CD4-positive, alpha-beta memory T cell (primary cell): ENCODE results near the gene CHRNA5. TPM values are rescaled to one million over a fixed set of nuclear protein-coding genes. Genes with fewer than 3 reads are reported as not detected.
"Not testable (repeated sequence)": the region's sequence is repeated elsewhere in the genome, so short reads cannot be mapped to it uniquely, and the experiment has no call there.

ENCODE experiments used
- CTCF ChIA-PET: fragments of 350-600 bp; sonication (Branson Sonifier 250); formaldehyde crosslinking; loops from one replicate; lab custom pipeline; 2021; ENCODE audit warnings: inconsistent platforms; ENCODE audit not compliant: partially characterized antibody; lab: Charles Lee
- POLR2A ChIA-PET: fragments of 350-600 bp; sonication (Branson Sonifier 250); formaldehyde crosslinking; loops from one replicate; lab custom pipeline; 2021; ENCODE audit not compliant: partially characterized antibody; lab: Charles Lee
- DNase-seq, 5 donors: peaks; one replicate each; pipeline versions ENCODE4 v3.0.0 to v3.0.0-alpha.2; 2020 to 2022; ENCODE audit warnings: mixed read lengths in 1 of 5
- H3K27ac ChIP-seq: one replicate; pipeline ENCODE4 v1.7.0; 2013; ENCODE audit warnings: low read depth, low read length
- H3K27me3 ChIP-seq: 2 replicates; pipeline ENCODE4 v1.7.0; 2013; ENCODE audit warnings: mild to moderate bottlenecking, low read length, moderate library complexity; ENCODE audit not compliant: insufficient read depth
- H3K36me3 ChIP-seq: 2 replicates; pipeline ENCODE4 v1.7.0; 2013; ENCODE audit warnings: mild to moderate bottlenecking, low read length, moderate library complexity; ENCODE audit not compliant: insufficient read depth
- H3K4me1 ChIP-seq: 2 replicates; pipeline ENCODE4 v1.7.0; 2013; ENCODE audit warnings: mild to moderate bottlenecking, low read length, moderate library complexity; ENCODE audit not compliant: insufficient read depth
- H3K4me3 ChIP-seq, 2 donors: one replicate each; pipeline ENCODE4 v1.7.0; 2013; ENCODE audit warnings: low read length in 2 of 2, mild to moderate bottlenecking in 1 of 2
- H3K9me3 ChIP-seq, 2 donors: one replicate each; pipeline ENCODE4 v1.7.0; 2013; ENCODE audit warnings: low read length in 2 of 2, control low read depth in 1 of 2; ENCODE audit not compliant: control insufficient read depth in 1 of 2
- H3K27ac Mint-ChIP-seq, 7 donors: one replicate each; pipeline ENCODE4 v1.8.0; 2020 to 2021; ENCODE audit warnings: mixed read lengths in 7 of 7, mild to moderate bottlenecking in 6 of 7, inconsistent platforms in 3 of 7, moderate library complexity in 3 of 7
- H3K27me3 Mint-ChIP-seq, 2 donors: one replicate each; pipeline ENCODE4 v1.8.0; 2020 to 2021; ENCODE audit warnings: mixed read lengths in 2 of 2
- H3K36me3 Mint-ChIP-seq, 2 donors: one replicate each; pipeline ENCODE4 v1.8.0; 2020 to 2021; ENCODE audit warnings: mixed read lengths in 2 of 2, inconsistent platforms in 1 of 2, mild to moderate bottlenecking in 1 of 2
- H3K4me1 Mint-ChIP-seq, 4 donors: one replicate each; pipeline ENCODE4 v1.8.0; 2020 to 2021; ENCODE audit warnings: mixed read lengths in 4 of 4, mild to moderate bottlenecking in 1 of 4
- H3K4me3 Mint-ChIP-seq, 8 donors: one replicate each; pipeline ENCODE4 v1.8.0; 2020 to 2021; ENCODE audit warnings: mixed read lengths in 8 of 8, mild to moderate bottlenecking in 7 of 8, moderate library complexity in 6 of 8, inconsistent platforms in 3 of 8
- H3K9me3 Mint-ChIP-seq, 8 donors: one replicate each; pipeline ENCODE4 v1.8.0; 2020 to 2021; ENCODE audit warnings: mixed read lengths in 8 of 8, mild to moderate bottlenecking in 5 of 8, inconsistent platforms in 3 of 8, moderate library complexity in 1 of 8
- intact Hi-C: fragments of 100-400 bp; cut with micrococcal nuclease; formaldehyde crosslinking; loops from one replicate; pipeline ENCODE4 v1.15.1; 2023
- polyA plus RNA-seq, 2 donors: library from polyadenylated mRNA; unstranded; fragments of 300-500 nt; fragmentation: Illumina TruSeq; gene quantifications; one replicate each; pipeline ENCODE4 v1.2.3, GENCODE V29; 2021
- total RNA-seq, 2 experiments: library from RNA; stranded (reverse); gene quantifications; one replicate each; pipeline ENCODE4 v1.2.3, GENCODE V29; 2021

Gene CHRNA5
- total and polyA plus RNA-seq, 4 experiments from 2014 or later = 0.07 to 1.6 (median 1.0) TPM

DNA sequence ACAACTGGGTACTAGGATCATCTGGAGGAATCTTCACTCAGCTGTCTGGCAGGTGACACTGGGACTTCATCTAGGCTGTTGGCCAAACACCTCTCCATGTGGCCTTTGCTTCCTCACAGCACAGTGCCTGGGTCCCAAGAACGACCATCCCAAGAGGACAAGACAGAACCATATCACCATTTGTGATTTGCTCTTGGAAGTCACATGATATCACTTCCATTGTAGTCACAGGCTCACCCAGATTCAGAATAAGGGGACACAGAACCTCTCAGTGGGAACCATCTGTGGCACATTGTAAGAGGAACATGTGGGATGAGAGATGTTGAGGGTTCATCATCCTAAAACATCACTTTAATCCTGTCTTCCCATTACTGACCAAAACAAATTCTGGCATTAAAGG is 27.0 kb upstream of the CHRNA5 start:
- no peaks in the 10 kb centered on the region for H3K27me3 ChIP-seq
- POLR2A ChIA-PET = no interaction called here
- H3K27ac ChIP-seq = no peak overlapping the region
- CTCF ChIA-PET = no interaction called here
- no peaks in the 10 kb centered on the region for H3K27me3 Mint-ChIP-seq
- peaks cover 6 to 30% of the 10 kb centered on the region in 2 donors for H3K36me3 Mint-ChIP-seq
- H3K4me1 Mint-ChIP-seq = peaks cover 14 to 34% (median 26%) of the 10 kb centered on the region in 4 donors
- H3K36me3 ChIP-seq = peaks cover 7% of the 10 kb centered on the region
- H3K9me3 ChIP-seq = no peaks in the 10 kb centered on the region
- H3K4me3 ChIP-seq = no peak overlapping the region
- H3K9me3 Mint-ChIP-seq = peaks cover 0 to 7% (median 0%) of the 10 kb centered on the region in 8 donors
- intact Hi-C loops = no loop called here
- H3K4me1 ChIP-seq = peaks cover 26% of the 10 kb centered on the region
- H3K27ac Mint-ChIP-seq = peak overlapping the region in 5 of 7 donors; percentile 2 to 99 (median 10)
- peak overlapping the region in 3 of 8 donors; percentile 7 to 71 (median 57) for H3K4me3 Mint-ChIP-seq
- DNase-seq = no peak

DNA sequence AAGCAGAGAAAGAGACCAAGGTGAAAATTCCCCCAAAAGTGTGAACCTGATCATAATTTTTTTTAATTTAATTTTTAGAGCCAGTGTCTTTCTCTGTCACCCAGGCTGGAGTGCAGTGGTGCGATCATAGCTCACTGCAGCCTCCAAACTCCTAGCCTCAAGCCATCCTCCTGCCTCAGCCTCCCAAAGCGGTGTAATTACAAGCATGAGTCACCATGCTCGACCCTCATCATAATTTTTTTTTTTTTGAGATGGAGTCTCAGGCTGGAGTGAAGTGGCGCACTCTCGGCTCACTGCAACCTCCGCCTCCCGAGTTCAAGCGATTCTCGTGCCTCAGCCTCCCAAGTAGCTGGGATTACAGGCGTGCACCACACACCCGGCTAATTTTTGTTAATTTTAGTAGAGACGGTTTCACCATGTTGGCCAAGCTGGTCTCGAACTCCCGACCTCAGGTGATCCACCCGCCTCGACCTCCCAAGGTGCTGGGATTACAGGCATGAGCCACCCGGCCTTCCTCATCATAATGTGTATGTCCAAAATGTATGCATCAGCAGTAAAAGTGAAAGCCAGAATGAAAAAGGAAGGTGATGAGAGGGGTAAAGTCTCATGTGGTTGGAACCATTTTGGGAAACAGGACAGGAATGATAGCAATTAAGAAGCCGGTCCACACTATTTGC is 25.7 kb upstream of the CHRNA5 start:
- CTCF ChIA-PET = interaction anchor here (1.0 to 1.6 kb wide), 3 partner anchors 9 to 30 kb away, joined by 3 to 6 read pairs (median 5); no protein-coding TSS in a partner anchor
- H3K9me3 ChIP-seq, H3K9me3 Mint-ChIP-seq, H3K36me3 ChIP-seq, DNase-seq, H3K27me3 ChIP-seq, H3K27me3 Mint-ChIP-seq: not testable (repeated sequence)
- Mint-ChIP-seq H3K4me1 (peaks cover 16 to 38% (median 27%) of the 10 kb centered on the region in 4 donors), H3K4me3 (peak overlapping the region; percentile 92 to 99 (median 98)), H3K27ac (peak overlapping the region; percentile 89 to 100 (median 99)), H3K36me3 (peaks cover 8 to 39% of the 10 kb centered on the region in 2 donors)
- intact Hi-C loops = loop anchor here (1.0 to 2.0 kb wide), 5 partner anchors 25 to 390 kb away; partner anchors contain the start of genes CHRNA5, HYKK, IDH3A and IREB2
- POLR2A ChIA-PET = interaction anchor here (0.7 to 4.2 kb wide), 18 partner anchors 7 to 467 kb away, joined by 3 to 45 read pairs (median 6); partner anchors contain the start of genes CHRNA5, DNAJA4, HYKK and IREB2
- Histone ChIP-seq H3K4me1 (peaks cover 30% of the 10 kb centered on the region), H3K27ac (peak overlapping the region; percentile 97), H3K4me3 (peak overlapping the region; percentile 70 to 96)

DNA sequence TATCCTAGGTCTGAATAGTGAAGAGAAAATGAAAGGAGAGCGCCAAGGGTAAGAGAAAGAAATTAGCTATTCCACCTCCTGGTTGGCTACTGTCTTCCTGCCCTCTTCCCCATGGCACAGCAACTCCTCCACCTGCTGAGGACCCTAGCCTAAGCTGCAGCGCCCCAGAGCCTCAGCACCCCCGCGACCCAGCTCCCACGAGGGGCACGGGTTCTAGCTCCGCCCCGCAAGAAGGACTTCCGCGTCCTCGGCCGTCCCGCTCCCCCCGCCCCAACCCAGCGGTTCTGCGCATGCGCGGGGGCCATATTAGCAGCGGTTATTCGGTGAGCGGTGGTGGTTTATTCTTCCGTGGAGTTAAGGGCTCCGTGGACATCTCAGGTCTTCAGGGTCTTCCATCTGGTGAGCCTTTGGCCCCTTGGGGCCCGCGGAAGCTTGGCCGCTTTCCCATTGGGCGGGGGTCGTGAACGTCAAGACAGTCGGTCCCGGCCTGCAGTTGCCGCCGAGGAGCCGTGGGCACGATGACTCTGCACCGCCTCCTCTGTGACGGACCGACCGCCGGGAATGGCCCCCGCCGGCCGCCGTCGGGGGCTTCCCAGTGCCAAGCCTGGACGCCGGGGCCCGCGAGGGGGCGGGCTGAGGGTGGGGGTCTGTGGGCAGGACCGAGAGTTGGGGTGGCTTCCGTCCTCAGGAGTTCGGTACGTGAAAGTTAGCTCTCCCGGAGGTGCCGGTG is 25.0 kb upstream of the CHRNA5 start, which contains the start of gene PSMA4:
PSMA4 (plus strand) TSS at position 304 of the 730 bp plus-strand sequence. CDS start 1,484 bp downstream, outside the sequence.
- peaks cover 13 to 44% of the 10 kb centered on the region in 2 donors for H3K36me3 Mint-ChIP-seq
- peak within 1 kb of the TSS; percentile 97 for H3K27ac ChIP-seq
- H3K4me1 Mint-ChIP-seq = peaks cover 17 to 38% (median 27%) of the 10 kb centered on the region in 4 donors
- peak; percentile 92 to 97 (median 94) for DNase-seq
- H3K27ac Mint-ChIP-seq = peak within 1 kb of the TSS; percentile 89 to 100 (median 99)
- no peaks in the 10 kb centered on the region for H3K27me3 Mint-ChIP-seq
- H3K27me3 ChIP-seq = no peaks in the 10 kb centered on the region
- POLR2A ChIA-PET = interaction anchor here (0.8 to 4.2 kb wide), 18 partner anchors 8 to 468 kb away, joined by 3 to 45 read pairs (median 6); partner anchors contain the start of genes CHRNA5, DNAJA4, HYKK and IREB2
- H3K4me3 Mint-ChIP-seq = peak within 1 kb of the TSS; percentile 92 to 99 (median 98)
- CTCF ChIA-PET = interaction anchor here (1.0 to 1.6 kb wide), 4 partner anchors 10 to 31 kb away, joined by 3 to 6 read pairs (median 4); no protein-coding TSS in a partner anchor
- H3K36me3 ChIP-seq = peaks cover 15% of the 10 kb centered on the region
- intact Hi-C loops = loop anchor here (1.0 to 2.0 kb wide), 5 partner anchors 24 to 391 kb away; partner anchors contain the start of genes CHRNA5, HYKK, IDH3A and IREB2
- no peaks in the 10 kb centered on the region for H3K9me3 ChIP-seq
- H3K9me3 Mint-ChIP-seq = peaks cover 0 to 7% (median 0%) of the 10 kb centered on the region in 8 donors
- H3K4me3 ChIP-seq = peak within 1 kb of the TSS; percentile 70 to 96
- peaks cover 30% of the 10 kb centered on the region for H3K4me1 ChIP-seq

DNA sequence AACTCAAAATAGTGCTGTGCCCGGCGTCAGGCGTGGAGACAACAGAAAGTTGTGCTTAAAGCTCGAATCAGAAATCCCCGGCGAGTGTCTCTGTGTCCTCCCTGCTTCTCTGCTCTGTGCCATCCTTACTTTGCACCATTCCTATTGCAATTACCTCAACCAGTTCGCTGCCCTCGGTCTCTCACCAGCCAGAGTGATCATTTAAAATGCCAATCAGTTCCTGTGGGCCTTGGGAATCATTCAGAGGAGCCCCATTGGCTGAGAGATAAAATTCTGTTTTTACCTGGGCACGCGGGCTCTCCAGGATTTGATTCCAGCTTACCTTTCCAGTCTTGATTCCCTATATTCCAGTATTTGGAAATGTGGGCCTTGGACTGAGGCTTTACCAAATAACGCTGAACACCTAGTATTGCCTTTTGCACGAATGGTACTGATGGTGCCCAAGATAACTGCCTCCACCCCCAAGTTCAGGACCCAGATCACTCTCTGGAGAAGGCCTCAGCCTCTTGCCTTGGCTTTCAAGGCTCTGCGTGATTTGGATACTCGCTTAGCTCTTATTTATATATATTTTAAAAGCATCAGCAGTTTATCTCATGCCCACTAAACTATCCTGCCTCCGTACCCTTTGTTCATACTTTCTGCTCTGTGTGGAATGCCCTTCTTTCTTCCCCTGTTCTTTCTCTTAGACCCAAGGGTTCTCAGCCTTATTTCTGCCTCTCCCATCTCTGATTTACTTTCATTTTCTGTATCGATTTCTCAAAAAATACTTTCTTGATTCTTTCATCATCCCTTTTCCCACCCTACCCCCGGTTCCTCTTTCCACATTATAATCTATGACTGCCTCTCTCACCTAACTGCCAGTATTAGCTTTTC is 24.2 kb upstream of the CHRNA5 start:
- Histone ChIP-seq H3K9me3 (no peaks in the 10 kb centered on the region), H3K27me3 (no peaks in the 10 kb centered on the region), H3K4me1 (peaks cover 30% of the 10 kb centered on the region), H3K36me3 (peaks cover 23% of the 10 kb centered on the region), H3K27ac (peak overlapping the region; percentile 97), H3K4me3 (peak overlapping the region; percentile 70 to 96)
- peak overlapping the region; percentile 92 to 99 (median 98) for H3K4me3 Mint-ChIP-seq
- intact Hi-C loops = loop anchor here (1.0 to 2.0 kb wide), 5 partner anchors 24 to 392 kb away; partner anchors contain the start of genes CHRNA5, HYKK, IDH3A and IREB2
- H3K27ac Mint-ChIP-seq = peak overlapping the region; percentile 89 to 99 (median 99)
- no peaks in the 10 kb centered on the region for H3K27me3 Mint-ChIP-seq
- DNase-seq = peak in 4 of 5 donors; percentile 11 to 34 (median 17)
- POLR2A ChIA-PET = interaction anchor here (1.2 to 4.2 kb wide), 15 partner anchors 8 to 468 kb away, joined by 3 to 45 read pairs (median 7); partner anchors contain the start of genes CHRNA5, DNAJA4, HYKK and IREB2
- H3K4me1 Mint-ChIP-seq = peaks cover 17 to 40% (median 27%) of the 10 kb centered on the region in 4 donors
- peaks cover 16 to 52% of the 10 kb centered on the region in 2 donors for H3K36me3 Mint-ChIP-seq
- H3K9me3 Mint-ChIP-seq = peaks cover 0 to 7% (median 0%) of the 10 kb centered on the region in 8 donors
- CTCF ChIA-PET = interaction anchor here (1.1 to 1.6 kb wide), 3 partner anchors 11 to 24 kb away, joined by 3 to 6 read pairs (median 5); no protein-coding TSS in a partner anchor

DNA sequence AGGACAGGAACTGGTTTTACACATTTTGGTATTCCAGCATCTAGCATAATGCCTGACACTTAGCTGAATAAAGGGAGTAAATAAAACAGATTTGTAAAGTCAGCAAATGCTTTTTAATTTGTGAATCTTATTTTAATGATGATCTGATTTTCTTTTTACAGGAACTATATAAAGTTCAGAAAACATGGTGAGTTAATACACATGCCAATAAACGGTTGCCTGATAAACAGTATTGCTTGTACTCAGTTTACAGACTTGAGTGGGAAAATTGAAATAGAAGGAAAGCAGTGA is 23.6 kb upstream of the CHRNA5 start:
- POLR2A ChIA-PET = interaction anchor here (2.0 to 4.2 kb wide), 7 partner anchors 8 to 277 kb away, joined by 6 to 45 read pairs (median 20); partner anchors contain the start of genes CHRNA5, DNAJA4, HYKK and IREB2

DNA sequence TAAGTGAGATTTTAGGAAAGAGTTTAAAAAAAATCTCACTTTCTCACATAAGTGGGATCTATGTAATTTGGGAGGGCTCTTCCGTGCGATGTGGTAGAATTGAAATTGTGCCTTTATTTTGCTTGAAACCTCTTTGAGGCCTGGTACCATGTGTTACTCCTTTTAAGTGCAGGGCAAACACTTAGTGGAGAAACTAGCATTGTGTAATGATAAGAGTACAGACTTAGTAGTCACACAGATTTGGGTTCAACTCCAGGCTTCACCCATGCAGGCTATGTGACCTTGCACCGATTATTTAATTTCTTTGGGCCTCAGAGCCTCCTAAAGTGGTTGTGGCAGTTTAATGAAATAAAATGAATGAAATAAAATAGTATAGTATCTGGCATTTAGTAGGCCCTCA is 22.7 kb upstream of the CHRNA5 start:
- POLR2A ChIA-PET = interaction anchor here (3.8 to 4.2 kb wide), 2 partner anchors 22 to 105 kb away, joined by 43 to 45 read pairs; partner anchors contain the start of genes CHRNA5 and IREB2
- CTCF ChIA-PET = interaction anchor here (1.0 kb wide), 1 partner anchor 10 kb away, joined by 3 read pairs; no protein-coding TSS in a partner anchor
- Histone ChIP-seq H3K27ac (peak overlapping the region; percentile 97), H3K9me3 (no peaks in the 10 kb centered on the region), H3K4me3 (no peak overlapping the region), H3K27me3 (no peaks in the 10 kb centered on the region), H3K4me1 (peaks cover 30% of the 10 kb centered on the region), H3K36me3 (peaks cover 36% of the 10 kb centered on the region)
- no peak for DNase-seq
- peaks cover 0 to 7% (median 0%) of the 10 kb centered on the region in 8 donors for H3K9me3 Mint-ChIP-seq
- intact Hi-C loops = no loop called here
- no peaks in the 10 kb centered on the region for H3K27me3 Mint-ChIP-seq
- H3K4me1 Mint-ChIP-seq = peaks cover 17 to 41% (median 27%) of the 10 kb centered on the region in 4 donors
- peaks cover 16 to 63% of the 10 kb centered on the region in 2 donors for H3K36me3 Mint-ChIP-seq
- H3K27ac Mint-ChIP-seq = peak overlapping the region in 6 of 7 donors; percentile 52 to 90 (median 76)
- H3K4me3 Mint-ChIP-seq = peak overlapping the region in 7 of 8 donors; percentile 39 to 99 (median 58)

More for the DNA sequence above, 23.6 kb upstream of the CHRNA5 start:
- Histone ChIP-seq H3K4me3 (peak overlapping the region; percentile 70 to 96), H3K4me1 (peaks cover 30% of the 10 kb centered on the region), H3K9me3 (no peaks in the 10 kb centered on the region), H3K27me3 (no peaks in the 10 kb centered on the region), H3K36me3 (peaks cover 28% of the 10 kb centered on the region), H3K27ac (peak overlapping the region; percentile 97)
- Mint-ChIP-seq H3K4me1 (peaks cover 17 to 41% (median 27%) of the 10 kb centered on the region in 4 donors), H3K36me3 (peaks cover 16 to 56% of the 10 kb centered on the region in 2 donors), H3K27me3 (no peaks in the 10 kb centered on the region), H3K27ac (peak overlapping the region; percentile 89 to 99 (median 99)), H3K9me3 (peaks cover 0 to 7% (median 0%) of the 10 kb centered on the region in 8 donors), H3K4me3 (peak overlapping the region; percentile 92 to 99 (median 98))
- CTCF ChIA-PET = no interaction called here
- intact Hi-C loops = loop anchor here (2.0 kb wide), 2 partner anchors 23 to 331 kb away; partner anchors contain the start of genes CHRNA5 and MORF4L1
- DNase-seq = no peak
